Osteocyte (in vitro differentiated cells): ENCODE results near the gene RBM8A. TPM values are rescaled to one million over a fixed set of nuclear protein-coding genes. Genes with fewer than 3 reads are reported as not detected.
"Not testable (repeated sequence)": the region's sequence is repeated elsewhere in the genome, so short reads cannot be mapped to it uniquely, and the experiment has no call there.

Experiments used
- DNase-seq: peaks from one replicate; pipeline ENCODE4 v3.0.0; 2021; ENCODE audit warnings: mixed read lengths; ENCODE audit not compliant: unreplicated experiment; ENCODE audit errors: extremely low spot score
- H3K27ac Mint-ChIP-seq: one replicate; pipeline ENCODE4 v1.8.0; 2021; ENCODE audit warnings: mild to moderate bottlenecking, mixed read lengths; ENCODE audit not compliant: unreplicated experiment
- H3K27me3 Mint-ChIP-seq: one replicate; pipeline ENCODE4 v1.8.0; 2021; ENCODE audit warnings: mixed read lengths; ENCODE audit not compliant: unreplicated experiment
- H3K36me3 Mint-ChIP-seq: one replicate; pipeline ENCODE4 v1.8.0; 2021; ENCODE audit warnings: mixed read lengths; ENCODE audit not compliant: unreplicated experiment
- H3K4me1 Mint-ChIP-seq: one replicate; pipeline ENCODE4 v1.8.0; 2021; ENCODE audit warnings: mixed read lengths; ENCODE audit not compliant: unreplicated experiment
- H3K4me3 Mint-ChIP-seq: one replicate; pipeline ENCODE4 v1.8.0; 2021; ENCODE audit warnings: mild to moderate bottlenecking, moderate library complexity, mixed read lengths; ENCODE audit not compliant: unreplicated experiment
- H3K9me3 Mint-ChIP-seq: one replicate; pipeline ENCODE4 v1.8.0; 2021; ENCODE audit warnings: mixed read lengths; ENCODE audit not compliant: unreplicated experiment
- total RNA-seq: library from RNA; stranded (reverse); gene quantifications from 2 replicates; pipeline ENCODE4 v1.2.1, GENCODE V29; 2021
- TF ChIP-seq, protein P1 (sequence below): fragments of 200-600 bp; sonication (generic); IDR thresholded peaks from 2 replicates; pipeline ENCODE4 v1.5.0; 2021; ENCODE audit warnings: antibody characterized with exemption, mild to moderate bottlenecking, moderate library complexity

The RBM8A gene
- total RNA-seq, 1 donor from 2014 or later = 114 TPM

DNA sequence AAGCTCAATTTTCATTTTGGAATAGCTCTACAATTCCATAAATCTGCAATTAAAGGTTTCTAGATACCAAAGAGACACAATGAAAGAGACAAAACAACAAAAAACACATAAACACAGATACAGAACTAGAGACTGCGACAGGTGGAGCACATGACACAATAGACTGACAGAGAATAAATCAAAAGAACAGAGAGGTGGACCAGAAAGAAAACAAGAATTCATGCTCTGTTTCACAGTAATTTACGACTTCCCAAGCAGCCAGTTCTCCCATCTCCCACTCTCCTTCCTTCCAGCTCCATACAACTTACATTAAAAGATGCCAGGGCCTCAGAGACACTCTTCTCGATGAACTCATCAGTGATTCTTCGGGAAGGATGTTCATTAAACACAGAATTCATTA is 15.1 kb upstream of the RBM8A start:
- Mint-ChIP-seq H3K27me3 (no peaks in the 10 kb centered on the region), H3K4me3 (no peak overlapping the region), H3K9me3 (no peaks in the 10 kb centered on the region), H3K36me3 (peaks cover 18% of the 10 kb centered on the region), H3K27ac (no peak overlapping the region), H3K4me1 (no peaks in the 10 kb centered on the region)
- DNase-seq = no peak
- TF ChIP-seq, protein P1, sequence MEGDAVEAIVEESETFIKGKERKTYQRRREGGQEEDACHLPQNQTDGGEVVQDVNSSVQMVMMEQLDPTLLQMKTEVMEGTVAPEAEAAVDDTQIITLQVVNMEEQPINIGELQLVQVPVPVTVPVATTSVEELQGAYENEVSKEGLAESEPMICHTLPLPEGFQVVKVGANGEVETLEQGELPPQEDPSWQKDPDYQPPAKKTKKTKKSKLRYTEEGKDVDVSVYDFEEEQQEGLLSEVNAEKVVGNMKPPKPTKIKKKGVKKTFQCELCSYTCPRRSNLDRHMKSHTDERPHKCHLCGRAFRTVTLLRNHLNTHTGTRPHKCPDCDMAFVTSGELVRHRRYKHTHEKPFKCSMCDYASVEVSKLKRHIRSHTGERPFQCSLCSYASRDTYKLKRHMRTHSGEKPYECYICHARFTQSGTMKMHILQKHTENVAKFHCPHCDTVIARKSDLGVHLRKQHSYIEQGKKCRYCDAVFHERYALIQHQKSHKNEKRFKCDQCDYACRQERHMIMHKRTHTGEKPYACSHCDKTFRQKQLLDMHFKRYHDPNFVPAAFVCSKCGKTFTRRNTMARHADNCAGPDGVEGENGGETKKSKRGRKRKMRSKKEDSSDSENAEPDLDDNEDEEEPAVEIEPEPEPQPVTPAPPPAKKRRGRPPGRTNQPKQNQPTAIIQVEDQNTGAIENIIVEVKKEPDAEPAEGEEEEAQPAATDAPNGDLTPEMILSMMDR = no peak

DNA sequence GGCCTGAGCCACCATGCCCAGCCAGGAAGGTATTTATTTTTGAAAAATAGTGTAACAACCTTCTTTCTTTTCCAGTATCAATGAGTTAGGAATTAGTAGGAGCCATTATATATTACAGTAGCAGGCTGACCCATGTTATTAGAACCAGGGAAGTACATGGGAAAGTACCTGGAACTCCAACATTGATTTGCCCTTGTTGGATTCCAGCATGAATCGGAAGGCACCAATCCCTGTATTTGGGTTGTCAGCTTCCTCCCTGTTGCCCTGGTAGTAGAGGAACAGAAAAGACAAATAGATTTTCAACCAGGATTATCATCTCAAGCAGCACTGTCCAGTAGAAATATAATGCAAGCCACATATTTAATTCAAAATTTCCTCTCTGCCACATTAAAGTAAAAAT is 10.2 kb upstream of the RBM8A start:
- Mint-ChIP-seq H3K4me1 (no peaks in the 10 kb centered on the region), H3K4me3 (no peak overlapping the region), H3K9me3 (no peaks in the 10 kb centered on the region), H3K27ac (no peak overlapping the region), H3K36me3 (peaks cover 20% of the 10 kb centered on the region), H3K27me3 (no peaks in the 10 kb centered on the region)
- no peak for DNase-seq
- TF ChIP-seq, protein P1 = no peak

DNA sequence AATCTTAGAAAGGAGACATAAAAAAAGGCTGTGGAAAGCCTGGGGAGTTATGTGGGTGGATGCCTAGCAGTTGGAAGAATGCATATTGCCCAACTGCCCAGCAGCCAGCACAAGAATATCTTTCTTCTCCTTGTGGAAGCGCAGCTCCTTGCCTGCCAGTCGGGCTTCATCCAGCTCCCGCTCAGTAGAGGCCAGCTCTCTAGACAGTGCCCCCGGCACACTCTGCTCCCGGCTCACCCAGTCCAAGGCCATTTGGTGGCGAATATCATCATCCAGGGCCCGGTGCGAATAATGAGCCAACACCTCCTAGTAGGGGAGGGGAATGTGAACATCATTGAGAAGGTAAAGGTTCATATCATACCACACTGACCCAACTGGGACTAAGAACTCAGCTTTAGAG is 9.0 kb upstream of the RBM8A start:
- H3K27me3 Mint-ChIP-seq = no peaks in the 10 kb centered on the region
- DNase-seq = peak; percentile 67
- peaks cover 21% of the 10 kb centered on the region for H3K36me3 Mint-ChIP-seq
- TF ChIP-seq, protein P1 = no peak
- no peaks in the 10 kb centered on the region for H3K9me3 Mint-ChIP-seq
- no peak overlapping the region for H3K27ac Mint-ChIP-seq
- H3K4me1 Mint-ChIP-seq = no peaks in the 10 kb centered on the region
- no peak overlapping the region for H3K4me3 Mint-ChIP-seq

DNA sequence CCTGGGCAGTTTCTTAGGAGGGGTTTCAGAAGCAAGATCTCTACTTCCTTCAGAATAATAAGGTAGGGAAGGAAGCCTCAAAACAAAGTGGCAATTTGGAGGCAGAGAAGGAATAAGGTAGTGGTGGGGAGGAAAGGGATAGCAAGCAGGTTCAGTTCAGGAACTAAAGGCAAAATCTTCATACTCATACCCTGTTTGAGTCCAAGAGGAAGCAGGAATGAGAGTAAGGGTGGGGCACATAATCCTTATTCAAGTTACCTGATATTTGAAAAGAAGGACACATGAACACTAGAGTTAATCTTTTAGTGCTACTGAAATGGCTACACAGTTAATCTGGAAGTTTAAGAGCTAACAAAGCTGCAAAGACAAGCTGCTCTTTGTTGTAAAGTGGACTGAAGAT is 8.4 kb upstream of the RBM8A start:
- no peaks in the 10 kb centered on the region for H3K27me3 Mint-ChIP-seq
- TF ChIP-seq, protein P1 = no peak
- no peak for DNase-seq
- no peaks in the 10 kb centered on the region for H3K9me3 Mint-ChIP-seq
- H3K27ac Mint-ChIP-seq = no peak overlapping the region
- H3K36me3 Mint-ChIP-seq = peaks cover 20% of the 10 kb centered on the region
- no peaks in the 10 kb centered on the region for H3K4me1 Mint-ChIP-seq
- no peak overlapping the region for H3K4me3 Mint-ChIP-seq

DNA sequence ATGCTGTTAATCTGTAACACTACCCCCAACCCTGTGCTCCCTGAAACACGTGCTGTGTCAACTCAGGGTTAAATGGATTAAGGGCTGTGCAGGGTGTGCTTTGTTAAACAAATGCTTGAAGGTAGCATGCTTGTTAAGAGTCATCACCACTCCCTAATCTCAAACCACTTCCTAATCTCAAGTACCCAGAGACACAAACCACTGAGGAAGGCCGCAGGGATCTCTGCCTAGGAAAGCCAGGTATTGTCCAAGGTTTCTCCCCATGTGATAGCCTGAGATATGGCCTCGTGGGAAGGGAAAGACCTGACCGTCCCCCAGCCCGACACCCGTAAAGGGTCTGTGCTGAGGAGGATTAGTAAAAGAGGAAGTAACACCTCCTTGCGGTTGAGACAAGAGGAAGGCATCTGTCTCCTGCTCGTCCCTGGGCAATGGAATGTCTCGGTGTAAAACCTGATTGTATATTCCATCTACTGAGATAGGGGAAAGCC is 5.3 kb upstream of the RBM8A start:
- H3K27me3 Mint-ChIP-seq, H3K4me1 Mint-ChIP-seq, H3K4me3 Mint-ChIP-seq, H3K9me3 Mint-ChIP-seq, H3K27ac Mint-ChIP-seq, DNase-seq: not testable (repeated sequence)
- H3K36me3 Mint-ChIP-seq = peaks cover 14% of the 10 kb centered on the region
